ENCODE data around the gene XPNPEP1.

Gene XPNPEP1

DNA sequence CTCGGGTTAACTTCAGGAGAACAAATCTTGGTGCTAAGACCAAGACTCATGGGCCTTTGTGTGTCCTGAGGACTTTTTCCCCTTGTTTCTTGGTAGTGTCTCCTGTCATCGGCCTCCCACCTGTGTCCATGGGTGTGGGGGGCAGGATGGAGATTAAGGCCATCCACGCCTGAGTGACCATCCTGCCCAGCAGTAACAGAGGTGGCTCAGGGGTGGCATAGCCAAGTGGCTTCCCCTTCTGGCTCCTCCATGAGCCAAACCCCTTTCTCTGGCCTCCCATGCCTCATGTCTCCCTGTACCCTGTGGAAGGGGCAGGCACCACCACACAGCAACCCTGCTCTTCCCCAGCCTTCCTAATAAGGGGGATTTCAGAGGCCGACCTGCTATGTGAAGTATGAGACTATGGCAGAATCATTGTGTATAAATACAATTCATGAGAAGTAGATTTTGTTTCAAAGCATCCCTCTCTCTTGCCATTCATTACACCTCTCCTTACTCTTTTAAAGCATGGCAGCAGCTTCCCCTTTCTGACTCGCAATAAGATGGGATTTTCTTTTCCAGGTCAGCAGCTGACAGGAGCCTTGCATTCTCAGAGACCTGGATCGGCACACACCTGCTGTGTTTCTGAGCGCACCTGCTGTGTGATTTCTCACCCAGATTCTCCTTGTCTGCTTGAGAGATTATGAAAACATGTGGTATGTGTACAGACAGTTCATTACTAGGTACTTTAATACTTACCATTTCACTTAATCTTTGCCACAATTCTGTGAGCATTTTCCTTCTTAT lies 102.5 kb downstream of the XPNPEP1 start:
- DNase-seq (ENCODE audit: low read depth in 3 of 3, low spot score in 1 of 3), result no peak

DNA sequence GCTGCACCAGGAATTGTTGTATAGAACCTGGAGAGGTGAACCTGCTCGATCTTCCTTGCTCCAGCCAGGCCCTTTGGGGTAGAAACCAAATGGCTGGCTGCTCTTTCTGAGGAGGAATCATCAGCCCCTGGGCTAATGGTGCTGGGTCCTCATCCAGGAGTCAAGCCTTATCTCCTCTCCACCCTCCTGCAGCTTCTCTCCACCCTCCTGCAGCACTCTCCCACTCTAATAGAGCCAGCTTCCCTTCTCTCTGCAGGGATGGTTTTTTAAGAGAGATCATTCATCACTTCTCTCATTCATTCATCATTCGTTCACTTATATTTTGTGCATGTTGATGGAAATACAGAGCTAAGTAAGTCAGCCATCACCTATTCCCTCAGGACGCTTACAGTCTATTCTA lies 103.5 kb downstream of the XPNPEP1 start:
- no peak for DNase-seq (ENCODE audit: low read depth in 3 of 3, low spot score in 1 of 3)
